GM18858 (cell line): ENCODE measurements around the gene IER3IP1.
"Not testable (repeated sequence)": the region's sequence is repeated elsewhere in the genome, so short reads cannot be mapped to it uniquely, and the experiment has no call there.

Experiments
- ATAC-seq: cut with Tn5 transposase; IDR thresholded peaks from one replicate; pipeline ENCODE4 v1.9.1; 2021; ENCODE audit not compliant: unreplicated experiment

The IER3IP1 gene

DNA sequence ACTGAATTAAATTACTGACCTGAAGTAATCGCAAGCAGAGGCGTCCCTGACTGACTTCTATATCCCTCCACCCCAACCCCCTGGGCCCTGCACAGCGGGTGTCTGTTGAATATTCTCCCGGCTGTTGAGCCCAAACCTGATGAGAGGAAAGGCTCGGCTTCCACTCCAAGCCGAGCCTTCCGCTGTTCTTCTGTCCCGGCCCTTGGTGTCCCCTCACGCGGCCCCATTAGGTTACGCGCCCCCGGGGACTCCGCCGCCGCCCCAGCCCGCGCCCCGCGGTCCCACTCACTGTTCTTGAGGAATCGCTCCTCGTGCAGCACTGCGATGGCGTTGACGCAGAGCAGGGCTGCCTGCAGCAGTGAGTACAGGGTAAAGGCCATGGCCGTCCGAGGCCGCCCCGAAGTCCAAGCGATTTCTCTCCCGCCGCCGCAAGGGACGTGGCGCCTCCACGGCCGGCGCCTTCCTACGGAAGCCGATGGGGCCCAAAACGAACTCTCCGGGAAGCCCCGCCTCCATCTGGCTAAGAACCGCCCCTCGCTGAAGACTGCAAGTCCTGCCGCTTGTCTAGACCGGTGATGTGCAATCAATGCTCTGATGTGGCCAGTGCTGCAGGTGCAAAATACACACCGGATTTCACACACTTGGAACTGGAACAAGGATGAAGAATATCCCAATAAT, at the start of gene IER3IP1:
IER3IP1 (minus strand) TSS at position 467 of the 678 bp plus-strand sequence; CDS start at position 380, 87 bp downstream.
- peak; percentile 64 for ATAC-seq

GRCh38 chr18:47215554-47216138, 39.5 kb upstream of the IER3IP1 start:
- ATAC-seq = no peak

DNA sequence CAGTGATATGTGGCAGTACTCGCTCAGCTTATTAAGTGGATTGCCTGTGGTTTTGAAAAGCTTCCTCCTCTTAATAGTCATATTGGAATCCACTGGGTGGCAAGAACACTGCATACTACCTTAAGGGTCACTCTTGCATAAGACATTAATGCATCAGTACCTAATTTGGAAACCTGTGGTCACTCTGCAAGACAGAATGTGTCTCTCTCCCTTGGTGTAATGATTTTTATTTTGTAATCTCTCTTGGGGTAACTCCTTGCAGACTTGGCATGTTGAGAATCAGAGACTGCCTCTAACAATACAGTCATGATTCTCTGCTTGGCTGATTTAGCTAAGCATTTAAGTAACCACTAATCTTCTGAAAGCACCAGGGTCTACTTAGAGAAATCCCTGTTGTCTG, 33.0 kb upstream of the IER3IP1 start:
- no peak for ATAC-seq

GRCh38 chr18:47206945-47207637, 30.9 kb upstream of the IER3IP1 start:
- no peak for ATAC-seq

- ATAC-seq = no peak
Observed at GRCh38 chr18:47204908-47205522, 28.9 kb upstream of the IER3IP1 start.

- ATAC-seq = no peak
Observed at GRCh38 chr18:47203626-47204464, 27.7 kb upstream of the IER3IP1 start.

DNA sequence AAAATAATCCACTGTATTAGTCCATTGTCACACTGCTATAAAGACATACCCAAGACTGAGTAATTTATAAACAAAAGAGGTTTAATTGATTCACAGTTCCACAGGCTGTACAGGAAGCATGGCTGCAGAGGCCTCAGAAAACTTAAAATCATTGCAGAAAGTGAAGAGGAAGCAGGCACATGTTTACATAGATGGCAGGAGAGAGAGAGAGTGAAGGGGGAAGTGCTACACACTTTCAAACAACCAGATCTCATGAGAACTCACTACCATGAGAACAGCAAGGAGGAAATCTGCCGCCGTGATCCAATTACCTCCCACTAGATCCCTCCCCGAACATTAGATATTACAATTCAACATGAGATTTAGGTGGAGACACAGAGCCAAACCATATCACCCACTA, 19.8 kb upstream of the IER3IP1 start:
- not testable (repeated sequence) for ATAC-seq

DNA sequence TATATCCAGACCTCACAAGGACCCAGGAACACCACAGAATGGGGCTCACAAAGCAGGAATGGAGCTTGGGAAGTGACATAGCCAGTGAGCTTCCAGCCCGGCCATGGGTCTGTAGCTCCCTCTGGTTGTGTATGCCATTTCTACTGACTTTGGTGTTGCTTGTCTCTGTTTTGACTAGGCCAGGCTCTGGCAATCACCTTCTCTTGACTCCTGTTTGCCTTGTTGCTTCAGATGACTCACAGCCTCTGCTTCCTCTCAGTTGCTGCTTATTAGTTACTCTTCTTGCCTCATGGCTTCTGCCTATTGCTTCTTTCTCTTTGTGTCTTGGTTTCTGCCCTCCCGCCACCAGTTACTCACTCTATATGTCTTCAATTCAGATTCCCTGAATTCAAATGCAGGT, 15.8 kb upstream of the IER3IP1 start:
- no peak for ATAC-seq

- no peak for ATAC-seq
Observed at GRCh38 chr18:47187721-47188120, 11.6 kb upstream of the IER3IP1 start.

- ATAC-seq = no peak
Observed at GRCh38 chr18:47184419-47185050, 8.4 kb upstream of the IER3IP1 start.

DNA sequence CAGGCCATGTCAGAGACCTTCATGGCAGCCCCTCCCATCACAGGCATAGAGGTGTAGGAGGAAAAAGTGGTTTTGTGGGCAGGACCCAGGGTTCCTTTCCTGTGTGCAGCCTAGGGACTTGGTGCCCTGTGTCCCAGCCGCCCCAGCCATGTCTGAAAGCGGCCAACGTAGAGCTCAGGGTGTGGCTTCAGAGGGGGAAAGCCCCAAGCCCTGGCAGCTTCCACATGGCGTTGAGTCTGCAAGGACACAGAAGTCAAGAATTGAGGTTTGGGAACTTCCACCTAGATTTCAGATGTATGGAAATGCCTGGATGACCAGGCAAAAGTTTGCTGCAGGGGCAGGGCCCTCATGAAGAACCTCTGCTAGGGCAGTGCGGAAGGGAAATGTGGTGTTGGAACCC, 6.0 kb upstream of the IER3IP1 start:
- not testable (repeated sequence) for ATAC-seq

DNA sequence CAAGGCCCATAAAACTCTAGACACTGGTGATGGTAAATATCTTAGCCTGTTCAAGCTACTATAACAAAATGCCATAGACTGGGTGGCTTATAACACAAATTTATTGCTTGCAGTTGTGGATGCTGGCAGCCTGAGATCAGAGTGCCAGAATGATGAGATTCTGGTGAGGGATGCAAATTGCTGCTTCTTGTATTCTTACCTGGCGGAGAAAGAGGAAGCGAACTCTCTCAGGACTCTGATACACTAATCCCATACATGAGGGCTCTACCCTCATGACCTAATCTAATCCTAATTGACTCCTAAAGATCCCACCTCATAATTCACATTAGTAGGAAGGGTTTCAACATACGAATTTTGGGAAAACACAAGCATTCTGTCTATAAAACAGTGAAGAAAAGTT, 4.6 kb upstream of the IER3IP1 start:
- no peak for ATAC-seq

- no peak for ATAC-seq
Observed at GRCh38 chr18:47179520-47179919, 3.4 kb upstream of the IER3IP1 start.

- ATAC-seq = no peak
Observed at GRCh38 chr18:47175283-47175897, 774 bp downstream of the IER3IP1 start.

DNA sequence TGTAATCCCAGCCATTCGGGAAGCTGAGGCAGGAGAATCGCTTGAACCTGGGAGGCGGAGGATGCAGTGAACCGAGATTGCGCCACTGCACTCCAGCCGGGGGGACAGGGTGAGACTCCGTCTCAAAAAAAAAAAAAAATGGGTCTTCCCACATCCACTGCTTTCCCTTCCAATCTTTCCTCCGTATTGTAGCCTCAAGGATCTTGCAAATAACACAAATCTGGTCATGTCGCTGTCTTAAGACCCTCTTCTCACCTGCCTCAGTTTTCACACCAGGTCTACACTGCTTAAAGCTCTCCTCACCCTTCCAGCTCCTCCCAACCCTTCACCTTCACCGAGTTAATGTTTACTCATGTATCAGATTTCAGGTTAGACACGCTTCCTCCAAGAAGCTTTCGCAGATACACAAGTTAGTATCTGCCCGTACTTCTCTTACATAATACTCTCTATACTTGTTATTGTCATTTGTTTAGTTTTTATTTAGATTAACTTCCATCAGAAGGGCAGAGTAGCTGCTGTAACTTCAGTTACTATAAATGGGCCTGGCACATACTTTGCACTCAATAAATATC, 1.5 kb downstream of the IER3IP1 start:
- ATAC-seq = no peak

DNA sequence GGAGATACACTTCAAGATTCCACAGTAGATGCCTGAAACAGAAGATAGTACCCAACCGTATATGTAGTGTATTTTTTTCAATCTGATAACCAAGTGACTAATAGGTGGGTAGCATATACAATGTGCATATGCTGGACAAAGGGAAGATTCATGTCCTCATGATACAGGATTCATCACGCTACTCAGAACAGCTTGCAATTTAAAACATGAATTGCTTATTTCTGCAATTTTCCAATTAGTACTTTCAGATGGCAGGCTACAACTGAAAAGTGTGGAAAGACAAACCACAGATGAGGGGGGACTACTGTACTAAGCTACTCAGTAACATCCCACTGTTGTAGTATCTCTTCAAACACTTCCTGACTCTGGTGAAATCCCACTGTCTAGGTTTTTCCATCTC, 3.7 kb downstream of the IER3IP1 start:
- ATAC-seq = no peak

- no peak for ATAC-seq
Observed at GRCh38 chr18:47168913-47169312, 7.3 kb downstream of the IER3IP1 start.

DNA sequence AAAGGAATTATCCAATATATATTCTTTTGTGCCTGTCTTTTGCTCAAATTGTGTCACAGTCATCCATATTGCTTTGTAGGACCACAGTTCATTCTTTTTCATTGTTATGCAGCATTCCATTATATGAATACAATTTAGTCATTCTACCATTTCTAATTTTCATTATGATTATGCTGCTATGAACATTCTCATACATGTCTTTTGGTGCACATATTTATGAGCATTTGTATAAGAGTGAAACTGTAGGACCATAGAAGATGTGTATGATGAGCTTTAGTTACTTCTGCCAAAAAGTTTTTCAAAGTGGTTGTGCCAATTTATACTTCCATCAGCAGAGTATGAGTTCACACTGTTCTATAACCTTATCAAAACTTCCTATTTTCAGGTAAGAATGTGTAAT, 7.7 kb downstream of the IER3IP1 start:
- ATAC-seq = no peak

GRCh38 chr18:47166294-47166693, 9.9 kb downstream of the IER3IP1 start:
- ATAC-seq = no peak

DNA sequence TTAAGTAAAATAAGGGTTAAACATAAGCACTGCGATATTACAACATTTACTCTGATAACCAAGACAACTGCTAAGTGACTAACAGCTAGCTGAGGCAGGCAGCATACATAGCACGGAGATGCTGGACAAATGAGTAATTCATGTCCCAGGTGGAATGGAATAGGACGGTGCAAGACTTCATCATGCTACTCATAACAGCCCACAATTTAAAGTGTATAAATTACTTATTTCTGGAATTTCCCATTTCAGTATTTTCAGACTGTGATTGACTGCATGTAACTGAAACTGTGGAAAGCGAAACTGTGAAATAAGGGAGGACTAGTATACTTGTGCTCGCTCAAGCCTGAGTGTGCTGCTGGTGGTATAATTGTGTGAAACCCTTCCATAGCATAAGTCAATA, 12.9 kb downstream of the IER3IP1 start:
- ATAC-seq = peak; percentile 78
